CD4-positive, alpha-beta T cell treated with Interferon alpha-2 for 1 hour (primary cell): Measurements from ENCODE around the gene CCDC107.

ENCODE experiments used
- DNase-seq, 2 donors: peaks; one replicate each; pipeline ENCODE4 v3.0.0-alpha.2; 2020 to 2022

CCDC107 gene

DNA sequence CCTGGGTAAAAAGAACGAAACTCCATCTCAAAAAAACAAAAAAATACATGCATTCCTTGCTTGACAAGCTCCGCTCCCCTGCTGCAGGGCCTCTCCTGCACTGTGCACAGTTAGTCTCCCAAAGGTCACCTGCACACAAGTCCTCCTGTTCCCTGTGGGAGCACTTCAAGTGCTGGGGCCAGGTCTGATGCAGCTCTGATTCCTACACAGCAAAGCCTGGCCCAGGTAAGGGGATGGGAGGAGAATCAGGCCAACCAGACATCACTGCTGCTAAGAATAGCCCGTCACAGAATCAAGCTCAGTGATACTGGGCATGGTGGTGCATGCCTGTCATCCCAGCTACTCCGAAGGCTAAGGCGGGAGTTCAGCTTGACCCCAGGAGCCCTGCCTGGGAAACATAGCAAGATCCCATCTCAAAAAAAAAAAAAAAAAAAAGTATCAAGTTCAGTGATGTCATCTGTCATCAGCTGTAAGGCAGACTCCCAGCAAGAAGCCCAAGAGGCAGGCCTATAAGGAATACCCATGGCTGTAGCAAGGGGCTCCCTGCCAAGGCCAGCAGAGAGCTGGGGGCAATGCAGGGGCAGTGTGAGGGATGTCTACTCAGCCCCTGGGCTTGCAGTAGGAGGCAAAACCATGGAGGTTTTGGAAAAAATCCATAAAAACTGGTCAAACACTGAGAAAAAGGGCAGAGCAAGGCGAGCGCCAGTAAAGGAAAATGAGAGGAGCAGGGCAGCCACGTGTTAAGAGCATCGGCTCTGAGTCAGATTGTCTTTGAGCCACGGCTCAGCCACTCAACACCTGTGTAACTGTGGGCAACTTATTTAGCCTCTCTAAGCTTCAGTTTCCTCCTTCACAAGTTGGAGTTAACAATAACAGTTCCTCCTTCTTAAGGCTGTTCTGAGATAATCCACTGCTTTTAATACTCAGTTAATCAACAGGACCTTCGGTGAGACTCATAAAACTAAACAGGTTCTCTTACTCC lies 28.4 kb downstream of the CCDC107 start:
- DNase-seq: no peak

DNA sequence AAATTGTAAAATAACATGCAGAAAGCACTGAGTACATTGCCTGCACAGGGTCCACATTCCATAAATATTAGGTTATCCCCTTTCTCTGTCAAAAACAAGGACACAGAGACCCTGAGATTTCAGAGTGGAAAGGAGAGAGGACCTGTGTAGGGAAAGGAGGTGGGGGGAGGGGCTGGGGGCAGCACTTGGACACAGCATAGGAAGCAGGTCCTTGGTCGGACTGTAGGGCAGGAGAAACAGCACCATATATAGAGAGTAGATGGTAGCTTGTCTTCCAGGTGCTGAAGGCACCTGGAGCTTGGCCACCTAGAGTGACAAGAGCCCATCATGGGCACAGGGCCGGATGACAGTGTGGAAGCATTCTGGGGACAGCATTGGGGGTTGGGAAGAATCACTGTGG lies 29.2 kb downstream of the CCDC107 start:
- DNase-seq: no peak

DNA sequence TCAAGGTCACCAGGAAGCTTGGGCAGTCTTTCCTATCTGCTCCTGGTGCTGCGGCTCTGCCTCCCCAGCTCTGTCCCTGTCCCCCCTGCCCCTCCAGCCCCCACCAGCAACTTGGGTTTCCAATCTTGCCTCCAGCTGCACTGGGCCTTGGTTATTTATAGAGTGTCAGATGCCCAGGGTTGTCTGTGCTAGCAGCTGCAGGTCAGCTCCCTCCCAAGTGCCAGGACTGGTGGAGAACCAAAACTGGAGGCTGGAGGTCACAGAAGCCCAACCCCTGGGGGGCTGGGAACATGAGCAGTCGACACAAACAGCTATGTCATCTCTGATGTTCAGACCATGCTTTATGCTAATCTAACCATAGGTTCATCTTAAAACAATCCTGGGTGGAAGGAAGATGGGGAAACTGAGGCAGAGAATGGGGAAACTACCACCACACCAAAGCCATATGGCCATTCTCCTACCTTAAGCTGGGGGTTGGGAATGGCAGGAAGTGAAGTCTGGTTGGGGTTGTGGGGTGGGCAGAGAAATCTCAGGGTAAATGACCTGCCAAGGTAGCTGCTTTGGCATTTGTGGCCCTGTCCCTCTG lies 30.0 kb downstream of the CCDC107 start:
- DNase-seq: no peak

DNA sequence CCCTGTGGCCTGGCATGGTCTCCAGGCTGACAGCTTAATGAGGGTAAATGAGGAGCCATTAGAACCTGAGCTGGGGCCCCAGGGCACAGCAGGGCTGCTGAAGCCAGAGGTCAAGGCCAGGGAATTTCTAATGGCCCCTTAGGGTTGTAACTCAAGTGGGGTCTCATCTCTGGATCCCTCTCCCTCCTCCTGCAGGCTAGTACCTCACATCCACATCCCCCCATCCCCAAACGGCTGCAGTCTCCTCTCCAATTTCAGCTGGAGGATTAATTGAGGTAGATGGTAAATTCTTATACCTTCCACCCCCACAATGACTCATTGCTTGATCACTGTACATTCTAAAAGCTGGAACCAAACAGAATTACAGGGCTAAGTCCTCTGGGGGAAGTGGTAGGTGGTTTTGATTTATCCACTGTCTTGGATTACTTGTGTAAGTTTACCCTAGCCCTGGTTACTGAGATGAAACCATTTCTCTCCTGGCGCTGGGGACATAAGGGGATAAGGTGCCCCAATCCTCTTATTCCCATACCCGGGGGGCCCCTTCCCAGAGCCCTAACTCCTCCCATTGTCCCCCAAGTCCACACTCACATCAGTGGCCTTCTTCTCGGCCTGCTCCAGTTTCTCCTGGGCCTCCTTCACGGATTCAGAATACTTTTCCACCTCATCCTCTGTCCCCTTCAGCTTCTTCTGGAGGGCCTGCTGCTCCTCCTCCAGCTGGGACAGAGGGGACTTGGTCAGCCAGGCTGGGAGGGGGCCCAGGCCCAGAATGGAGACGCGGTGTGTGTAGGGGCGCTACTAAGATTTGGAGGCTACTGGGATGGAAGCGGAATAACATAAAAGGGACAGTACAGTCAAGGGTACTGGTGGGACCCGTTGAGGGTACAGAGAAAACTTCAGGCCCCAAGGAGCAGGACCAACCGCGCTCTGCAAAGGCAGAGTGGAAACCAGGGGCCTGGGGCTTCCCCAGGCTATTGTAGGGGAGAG lies 30.8 kb downstream of the CCDC107 start:
- DNase-seq: no peak

DNA sequence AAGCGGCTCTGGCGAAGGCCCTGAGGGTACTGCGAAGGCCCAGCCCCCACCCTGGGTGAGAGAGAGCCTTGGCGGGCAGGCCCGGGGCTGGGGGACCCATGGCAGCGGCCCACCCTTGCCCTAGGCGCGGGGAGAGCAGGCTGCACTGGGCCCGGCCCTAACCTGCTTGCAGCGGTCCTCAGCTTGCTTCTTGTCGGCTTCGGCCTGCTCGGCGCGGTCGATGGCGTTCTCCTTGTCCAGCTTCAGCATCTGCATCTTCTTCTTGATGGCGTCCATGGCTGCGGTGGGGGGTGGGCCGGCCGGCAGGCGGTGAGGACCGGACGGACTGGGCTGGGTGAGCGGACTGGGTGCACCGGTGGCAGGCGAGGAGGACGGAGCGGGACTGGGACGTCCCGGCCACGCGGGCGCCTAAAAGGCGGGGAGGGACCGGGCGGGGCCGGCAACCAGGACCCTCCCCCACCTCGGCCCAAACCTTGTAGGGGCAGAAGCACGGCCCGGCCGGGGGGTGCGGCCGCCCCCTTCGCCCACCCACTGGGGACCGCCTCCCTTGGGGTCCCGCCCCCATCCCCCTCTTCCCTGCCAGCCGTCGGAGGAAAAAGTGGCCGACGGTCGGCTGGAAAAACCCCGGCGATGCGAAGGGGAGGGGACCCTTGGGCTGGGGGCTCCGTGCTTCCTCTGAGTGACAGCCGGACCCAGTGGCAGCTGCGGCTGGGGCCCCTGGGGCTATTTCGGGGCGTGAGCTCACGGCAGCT lies 31.6 kb downstream of the CCDC107 start, which contains the start of gene TPM2:
Gene TPM2, minus strand, starts transcription at position 384 of the 752 bp plus-strand sequence. Its CDS starts 108 bp downstream, at position 276.
- DNase-seq: no peak

DNA sequence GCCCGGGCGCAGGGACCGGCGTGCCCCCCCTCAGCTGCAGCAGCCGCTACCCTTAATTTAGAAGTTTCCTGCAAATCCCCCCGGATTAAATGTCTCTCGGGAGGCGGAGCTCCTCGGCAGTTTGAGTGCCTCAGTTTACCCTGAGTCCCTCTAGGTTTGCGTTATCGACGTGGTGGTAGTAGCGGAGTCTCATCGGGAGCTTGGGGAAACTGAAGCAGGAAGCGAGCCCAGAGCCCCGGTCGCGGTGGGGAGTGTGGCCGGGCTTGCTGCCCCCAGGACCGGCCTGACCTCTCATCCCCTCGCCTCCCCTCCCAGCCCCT lies 32.2 kb downstream of the CCDC107 start:
- no peak for DNase-seq

DNA sequence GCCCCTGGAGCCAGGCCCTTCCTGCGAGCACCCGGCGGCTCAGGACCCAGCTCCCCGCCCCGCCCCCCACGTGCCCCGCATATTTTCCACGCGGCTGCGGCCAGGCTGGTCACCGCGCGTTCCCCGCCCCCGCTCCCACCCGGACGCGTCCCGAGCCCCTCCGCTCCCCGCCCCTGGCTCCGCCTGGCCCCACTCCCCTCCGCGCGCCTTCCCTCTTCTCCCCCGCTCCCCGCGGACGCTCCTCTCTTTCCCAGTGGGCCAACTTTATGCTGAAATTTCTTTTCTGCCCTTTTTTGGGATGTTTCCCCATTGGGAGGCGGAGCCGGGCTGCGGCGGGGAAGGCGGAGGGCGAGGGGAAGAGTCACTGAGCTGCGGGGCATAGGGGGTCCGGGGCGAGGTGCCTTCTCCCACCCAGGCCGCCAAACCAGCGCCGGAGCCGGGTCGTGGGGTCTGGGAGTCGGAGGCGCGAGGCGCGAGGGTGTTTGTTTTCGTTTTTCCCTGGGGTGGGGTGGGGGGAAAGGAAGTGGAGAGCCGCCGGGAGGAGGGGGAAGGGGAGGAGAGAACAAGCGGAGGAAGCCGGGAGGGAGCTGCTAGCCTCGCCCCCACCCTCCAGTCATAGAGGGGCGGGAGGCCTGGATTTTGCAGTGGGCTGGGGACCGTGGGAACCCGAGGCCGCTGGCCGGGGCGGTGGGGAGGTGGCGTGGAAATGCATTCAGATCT lies 32.7 kb downstream of the CCDC107 start:
- DNase-seq: peak in 1 of 2 donors; percentile 37

DNA sequence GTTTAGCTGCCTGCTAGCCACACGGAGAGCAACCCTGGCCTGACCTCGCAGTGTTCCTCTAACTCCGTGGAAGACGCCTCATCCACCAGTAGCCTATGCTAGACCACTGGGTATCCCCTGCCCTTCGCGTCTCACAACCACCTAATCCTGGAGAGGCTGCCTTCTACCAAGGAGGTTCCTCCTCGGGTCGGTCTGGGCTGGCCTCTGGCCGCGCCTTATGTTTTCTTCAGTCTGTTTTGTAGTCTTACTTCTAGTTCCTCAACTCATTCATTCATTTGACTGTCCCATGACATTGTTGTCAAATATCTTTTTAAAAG lies 33.2 kb downstream of the CCDC107 start:
- DNase-seq: no peak

DNA sequence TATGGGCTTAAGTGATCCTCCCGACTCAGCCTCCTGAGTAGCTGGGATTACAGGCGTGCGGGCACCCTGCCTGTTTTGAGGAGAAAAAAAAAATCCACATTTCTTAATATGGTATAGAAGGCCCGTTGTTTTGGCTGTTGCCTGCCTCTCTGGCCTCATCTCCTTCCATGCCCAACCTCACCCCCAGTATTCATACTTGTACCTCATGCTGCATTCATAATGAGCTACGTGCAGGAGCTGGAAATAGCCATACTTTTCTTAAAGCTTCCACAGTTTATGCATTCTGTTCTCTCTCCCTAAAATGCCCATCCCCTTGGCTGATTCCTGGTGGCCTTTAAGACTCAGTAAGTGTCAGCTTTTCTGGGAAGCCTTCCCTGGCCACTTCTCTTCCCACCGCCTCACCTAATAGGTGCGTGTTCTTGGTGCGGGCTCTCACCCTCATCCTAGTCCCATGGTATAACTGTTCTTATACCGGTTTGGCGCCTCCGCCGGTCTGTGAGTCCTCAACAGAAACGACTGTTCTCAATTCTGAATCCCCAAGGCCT lies 33.7 kb downstream of the CCDC107 start:
- DNase-seq: no peak

DNA sequence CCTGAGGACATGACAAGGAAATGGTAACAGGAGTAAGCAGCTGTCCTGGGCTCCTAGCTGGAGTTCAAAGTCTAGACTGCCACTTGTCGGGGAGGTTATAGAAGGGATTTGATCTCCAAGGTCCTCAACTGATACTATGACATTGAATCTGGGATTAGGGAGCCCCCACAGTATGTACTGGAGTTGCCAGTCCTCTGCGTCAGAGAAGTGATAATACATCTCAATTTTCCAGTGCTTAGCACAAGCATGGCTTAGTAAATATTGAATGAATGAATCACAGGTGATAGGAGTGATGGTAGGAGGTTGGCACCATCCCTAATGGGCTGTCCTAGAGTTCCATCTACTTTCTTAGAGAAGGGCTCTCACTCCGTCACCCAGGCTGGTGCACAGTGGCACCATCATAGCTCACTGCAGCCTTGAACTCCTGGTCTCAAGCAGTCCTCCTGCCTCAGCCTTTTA lies 37.9 kb downstream of the CCDC107 start:
- DNase-seq: no peak

DNA sequence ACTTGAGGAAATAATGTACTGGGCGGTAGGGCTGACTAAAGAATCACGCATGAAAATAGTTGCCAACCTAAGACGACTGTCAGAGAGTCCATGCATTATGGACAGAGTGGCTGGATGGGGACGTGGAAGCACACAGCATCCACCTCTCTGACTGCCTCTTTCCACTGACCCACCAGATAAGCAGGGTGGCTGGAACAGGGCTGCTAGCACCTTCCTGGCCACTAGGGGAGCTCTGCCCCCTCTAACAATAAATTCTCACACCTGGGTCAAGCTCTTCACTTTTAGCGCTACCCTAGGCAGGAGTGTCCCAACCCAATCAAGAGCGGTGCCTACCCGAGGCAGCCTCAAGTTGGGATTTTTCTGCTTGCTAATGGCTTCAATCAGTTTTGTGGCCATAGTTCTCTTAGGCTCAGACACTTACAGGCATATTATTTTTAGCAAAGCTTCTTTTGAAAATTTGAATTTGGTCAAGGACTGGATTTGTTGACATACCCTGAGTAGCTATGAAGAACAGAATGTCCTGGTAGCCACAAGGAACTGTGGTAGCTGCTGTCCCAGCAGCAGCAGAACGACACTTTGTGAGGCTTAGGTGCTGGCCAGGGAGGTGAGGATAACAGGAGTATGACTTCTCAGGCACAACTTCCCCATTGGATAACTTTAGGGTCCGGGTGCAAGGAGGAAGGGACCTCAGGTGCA lies 38.6 kb downstream of the CCDC107 start:
- DNase-seq: peak; percentile 60 to 72

DNA sequence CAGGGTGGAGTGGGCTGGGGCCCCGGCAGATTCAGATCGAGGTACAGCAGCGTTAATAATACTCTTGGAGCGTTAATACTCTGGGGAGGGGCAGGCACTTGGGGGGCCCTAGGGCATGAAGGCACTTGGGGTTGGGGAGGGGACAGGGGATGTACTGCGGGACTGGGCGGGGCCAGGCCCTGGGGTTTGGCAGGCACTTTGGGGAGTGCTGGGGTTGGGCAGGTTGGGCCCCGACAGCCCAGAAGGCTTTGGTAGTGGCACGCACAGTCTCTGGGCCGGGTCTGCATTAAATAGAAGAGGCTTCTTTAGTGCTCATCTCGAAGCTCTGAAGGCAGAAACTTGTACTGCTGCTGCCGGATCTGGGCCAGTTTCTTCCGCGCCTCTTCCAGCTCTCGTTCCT lies 39.4 kb downstream of the CCDC107 start:
- no peak for DNase-seq

DNA sequence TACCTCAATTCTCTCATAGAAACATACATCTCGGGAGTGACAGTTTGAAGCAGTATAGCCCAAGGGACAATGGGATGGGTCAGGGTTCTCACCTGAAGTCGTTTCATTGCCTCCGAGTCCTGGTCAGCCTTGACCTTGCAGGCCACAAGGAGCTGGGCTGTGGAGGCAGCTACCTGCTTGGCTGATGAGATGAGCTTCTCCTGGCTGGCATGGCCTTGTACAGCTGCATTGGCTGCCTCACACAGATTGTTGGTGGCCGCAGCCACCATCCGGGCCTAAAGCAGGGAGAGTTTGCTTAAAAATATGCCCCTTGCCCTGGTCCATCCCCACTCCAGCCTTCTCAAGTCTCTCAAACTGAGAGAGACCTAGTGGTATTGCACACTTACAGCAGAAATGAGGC lies 40.1 kb downstream of the CCDC107 start:
- no peak for DNase-seq

DNA sequence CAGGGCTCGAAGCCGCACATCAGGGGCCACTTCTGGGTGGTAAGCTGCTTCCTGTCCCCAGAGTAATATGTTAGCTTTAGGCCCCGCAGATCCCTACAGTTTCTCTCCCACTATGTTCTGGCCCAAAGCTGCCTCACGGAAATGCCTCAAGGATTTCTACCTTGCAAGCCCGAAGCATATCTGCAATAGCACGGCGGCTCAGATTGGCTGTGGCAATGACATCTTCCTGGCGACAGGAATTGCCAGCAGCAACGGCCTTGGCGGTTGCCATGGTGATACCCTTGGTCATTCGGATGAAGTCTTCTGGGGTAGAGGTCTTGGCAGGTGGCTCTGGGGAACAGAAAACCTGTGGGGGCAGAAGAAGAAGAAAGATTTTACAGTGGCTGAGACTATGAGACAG lies 41.9 kb downstream of the CCDC107 start:
- no peak for DNase-seq

DNA sequence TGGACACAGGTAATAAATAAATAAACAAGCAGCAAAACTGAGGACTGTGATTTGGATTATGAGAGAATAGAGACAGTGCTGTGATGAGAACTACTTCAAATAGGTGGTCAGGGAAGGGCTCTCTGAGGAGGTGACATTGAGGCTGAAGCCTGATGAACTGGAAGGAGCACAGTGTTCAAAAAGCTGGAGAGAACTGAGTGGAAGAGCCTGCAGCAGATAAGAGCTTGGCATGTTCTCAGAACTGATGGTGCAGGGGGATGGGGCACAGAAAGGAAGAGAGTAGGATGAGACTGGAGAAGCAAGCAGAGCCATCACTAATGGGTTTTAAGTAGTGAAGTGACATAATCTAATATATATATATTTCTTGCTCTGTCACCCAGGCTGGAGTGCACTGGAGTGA lies 42.9 kb downstream of the CCDC107 start:
- no peak for DNase-seq

DNA sequence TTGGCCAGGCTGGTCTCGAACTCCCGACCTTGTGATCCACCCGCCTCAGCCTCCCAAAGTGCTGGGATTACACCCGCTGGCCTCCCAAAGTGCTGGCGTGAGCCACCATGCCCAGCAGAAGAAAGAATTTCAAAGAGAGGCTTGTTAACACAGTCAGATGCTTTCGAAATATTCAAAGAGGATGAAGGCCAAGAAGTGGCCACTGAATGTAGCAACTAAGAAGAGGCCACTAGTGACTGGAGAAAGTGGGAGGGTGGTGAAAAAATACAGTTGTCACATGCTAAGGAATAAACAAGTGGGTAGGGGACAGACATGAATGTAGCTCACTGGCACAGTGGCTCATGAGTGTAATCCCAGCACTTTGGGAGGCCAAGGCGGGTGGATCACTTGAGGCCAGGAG lies 44.6 kb downstream of the CCDC107 start:
- no peak for DNase-seq

DNA sequence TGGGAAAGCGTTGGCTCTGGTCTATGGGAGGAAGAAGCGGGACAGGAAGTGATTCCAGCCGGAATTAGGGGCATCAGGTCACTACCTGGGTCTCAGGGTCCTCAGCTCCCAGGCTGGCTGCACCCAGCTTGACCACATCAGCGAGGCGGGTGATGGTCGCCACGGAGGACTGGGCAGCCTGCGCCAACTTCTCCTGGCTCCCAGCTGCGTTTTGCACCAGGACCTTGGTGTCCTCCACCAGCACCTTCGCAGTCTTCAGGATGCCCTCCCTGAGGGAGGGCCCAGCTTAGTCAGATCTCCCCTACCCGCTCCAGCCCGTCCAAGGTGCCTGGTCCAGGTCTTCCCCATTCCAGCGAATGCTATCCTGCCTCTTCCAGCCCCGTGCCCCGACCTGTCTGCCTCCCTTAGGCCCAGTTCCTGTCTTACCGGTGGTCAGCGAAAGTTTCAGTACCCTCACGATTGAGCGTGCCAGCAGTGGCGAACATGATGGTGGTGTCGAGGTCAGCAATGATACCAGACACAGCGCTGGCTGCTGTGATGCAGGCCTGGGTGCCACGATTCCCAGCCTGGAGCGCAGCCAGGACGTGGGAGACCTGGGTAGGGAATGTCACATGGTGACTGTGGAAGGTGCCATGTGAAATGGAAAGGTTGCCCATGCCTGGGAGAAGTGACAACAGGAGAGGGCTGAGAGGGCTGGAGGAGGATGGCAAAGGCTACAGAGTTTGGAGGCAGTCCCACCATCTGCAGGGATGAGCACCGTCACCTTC lies 46.0 kb downstream of the CCDC107 start:
- no peak for DNase-seq

DNA sequence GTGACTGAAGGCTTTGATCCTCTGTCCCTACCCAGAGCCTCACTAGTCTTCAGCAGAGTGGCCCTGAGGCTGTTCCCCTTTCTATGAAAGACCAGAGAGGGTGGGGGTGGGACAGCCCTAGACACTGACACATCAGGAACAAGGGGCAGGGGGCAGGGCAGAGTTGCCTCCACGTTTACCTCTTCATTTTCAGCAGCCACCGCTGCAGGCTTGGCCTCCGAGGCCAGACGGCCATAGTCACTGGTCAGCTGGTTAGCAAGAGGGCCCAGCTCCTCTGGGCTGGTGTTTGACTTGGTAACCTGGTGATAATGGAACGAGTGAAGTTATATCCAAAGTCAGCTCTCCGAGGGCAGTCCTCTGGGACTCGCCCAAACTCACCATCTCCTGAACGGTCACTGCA lies 47.3 kb downstream of the CCDC107 start:
- DNase-seq: no peak

DNA sequence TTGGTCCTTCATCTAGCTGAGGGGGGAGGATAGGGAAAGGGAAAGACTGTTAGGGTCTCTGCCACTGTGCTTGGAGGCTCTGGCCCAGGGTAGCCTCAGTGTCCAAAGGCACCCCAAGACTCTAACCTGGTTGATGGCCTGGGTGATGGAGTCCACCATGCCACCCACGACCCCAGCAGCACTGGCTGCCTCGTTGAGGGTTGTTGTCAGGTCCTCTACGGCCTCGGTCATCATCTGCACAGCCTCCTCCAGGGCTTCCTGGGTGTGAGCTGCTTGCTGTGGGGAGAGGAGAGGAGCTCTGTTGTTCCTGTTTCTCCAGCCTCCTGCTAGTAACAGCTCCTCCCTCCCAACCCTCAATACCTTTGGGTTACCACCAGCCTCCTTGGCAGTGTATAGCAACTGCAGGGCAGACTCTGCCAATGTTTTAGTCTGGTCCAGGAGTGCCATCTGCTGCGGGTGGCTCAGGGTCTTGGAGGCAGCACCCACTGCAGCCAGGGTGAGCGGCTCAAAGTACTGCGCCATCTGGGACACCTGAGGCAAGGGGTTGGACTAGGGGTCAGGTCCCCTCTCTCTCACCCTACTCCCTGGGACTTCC lies 47.8 kb downstream of the CCDC107 start:
- DNase-seq: no peak

DNA sequence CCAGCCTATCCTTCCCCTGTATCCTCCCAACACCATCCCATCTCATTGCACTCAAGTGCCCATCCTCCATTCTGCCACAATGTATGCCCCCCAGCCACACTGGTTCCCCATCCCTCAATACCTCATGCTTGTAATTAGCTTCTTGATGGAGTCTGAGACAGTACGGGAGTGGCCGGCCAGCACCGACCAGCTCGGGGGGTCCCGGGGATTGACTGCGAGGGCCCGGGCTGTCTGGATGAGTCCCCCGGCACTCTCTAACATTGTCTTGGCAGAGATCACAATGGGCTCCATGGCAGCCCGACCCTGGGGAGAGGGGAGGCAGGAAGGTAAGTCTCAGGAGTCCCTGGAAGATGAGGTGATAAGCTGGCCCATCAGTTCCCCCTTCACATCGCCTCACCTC lies 48.9 kb downstream of the CCDC107 start:
- DNase-seq: no peak
